Astrocyte (in vitro differentiated cells and primary cell): ENCODE data around the gene JAM3.

Experiments
- EZH2 ChIP-seq: IDR thresholded peaks from 2 replicates; pipeline ENCODE4 v1.6.1; 2012; ENCODE audit warnings: mild to moderate bottlenecking, low read length, inconsistent platforms; ENCODE audit not compliant: insufficient read depth
- TF ChIP-seq, protein P1 (sequence below): IDR thresholded peaks from 2 replicates; pipeline ENCODE4 v1.5.1; 2011; ENCODE audit warnings: low read depth, mild to moderate bottlenecking, inconsistent platforms, low read length, moderate library complexity; ENCODE audit not compliant: insufficient read depth

- TF ChIP-seq, protein P1, sequence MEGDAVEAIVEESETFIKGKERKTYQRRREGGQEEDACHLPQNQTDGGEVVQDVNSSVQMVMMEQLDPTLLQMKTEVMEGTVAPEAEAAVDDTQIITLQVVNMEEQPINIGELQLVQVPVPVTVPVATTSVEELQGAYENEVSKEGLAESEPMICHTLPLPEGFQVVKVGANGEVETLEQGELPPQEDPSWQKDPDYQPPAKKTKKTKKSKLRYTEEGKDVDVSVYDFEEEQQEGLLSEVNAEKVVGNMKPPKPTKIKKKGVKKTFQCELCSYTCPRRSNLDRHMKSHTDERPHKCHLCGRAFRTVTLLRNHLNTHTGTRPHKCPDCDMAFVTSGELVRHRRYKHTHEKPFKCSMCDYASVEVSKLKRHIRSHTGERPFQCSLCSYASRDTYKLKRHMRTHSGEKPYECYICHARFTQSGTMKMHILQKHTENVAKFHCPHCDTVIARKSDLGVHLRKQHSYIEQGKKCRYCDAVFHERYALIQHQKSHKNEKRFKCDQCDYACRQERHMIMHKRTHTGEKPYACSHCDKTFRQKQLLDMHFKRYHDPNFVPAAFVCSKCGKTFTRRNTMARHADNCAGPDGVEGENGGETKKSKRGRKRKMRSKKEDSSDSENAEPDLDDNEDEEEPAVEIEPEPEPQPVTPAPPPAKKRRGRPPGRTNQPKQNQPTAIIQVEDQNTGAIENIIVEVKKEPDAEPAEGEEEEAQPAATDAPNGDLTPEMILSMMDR = no peak
- no peak for TF ChIP-seq EZH2
These were observed 89.2 kb downstream of the JAM3 start for GRCh38 chr11:134158023-134158422.
